Measurements from ENCODE around the gene RRM2.

Gene RRM2

DNA sequence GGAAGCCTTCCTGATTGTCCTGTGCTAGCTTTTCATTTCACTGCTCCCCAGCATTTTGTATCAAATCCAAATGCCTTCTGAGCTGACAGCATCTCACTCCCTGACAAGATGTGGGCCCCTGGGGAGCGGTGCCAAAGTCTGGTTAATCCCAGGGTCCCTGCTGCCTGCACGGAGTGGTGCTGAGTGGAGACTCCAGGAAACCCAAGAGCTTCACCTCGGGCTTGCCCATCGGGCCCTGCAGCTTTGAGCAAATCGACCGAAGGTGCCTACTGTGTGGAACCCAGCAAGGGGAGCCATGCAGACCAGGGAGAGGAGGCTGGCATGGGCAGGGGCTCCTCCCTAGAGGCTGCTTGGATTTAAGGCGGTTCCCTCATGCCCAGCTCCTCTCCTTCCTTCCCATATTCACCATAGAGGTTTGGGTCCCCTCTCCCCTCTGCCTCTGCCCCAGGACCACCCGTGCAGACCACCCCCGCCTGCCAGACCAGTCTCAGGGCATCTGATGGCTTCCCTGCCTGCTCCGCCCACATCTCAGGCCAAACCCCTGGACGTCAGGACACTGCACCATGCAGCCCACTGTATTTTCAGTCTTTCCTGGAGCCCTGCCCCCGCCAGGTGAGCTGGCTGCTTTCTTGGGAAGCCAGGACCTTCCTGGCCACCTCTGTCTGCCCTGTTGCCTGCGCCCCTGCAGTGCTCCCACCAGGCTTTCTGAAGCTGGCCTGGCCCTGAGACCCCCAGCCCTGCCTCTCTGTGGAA lies 37.8 kb downstream of the RRM2 start:
- no peak for DNase-seq

DNA sequence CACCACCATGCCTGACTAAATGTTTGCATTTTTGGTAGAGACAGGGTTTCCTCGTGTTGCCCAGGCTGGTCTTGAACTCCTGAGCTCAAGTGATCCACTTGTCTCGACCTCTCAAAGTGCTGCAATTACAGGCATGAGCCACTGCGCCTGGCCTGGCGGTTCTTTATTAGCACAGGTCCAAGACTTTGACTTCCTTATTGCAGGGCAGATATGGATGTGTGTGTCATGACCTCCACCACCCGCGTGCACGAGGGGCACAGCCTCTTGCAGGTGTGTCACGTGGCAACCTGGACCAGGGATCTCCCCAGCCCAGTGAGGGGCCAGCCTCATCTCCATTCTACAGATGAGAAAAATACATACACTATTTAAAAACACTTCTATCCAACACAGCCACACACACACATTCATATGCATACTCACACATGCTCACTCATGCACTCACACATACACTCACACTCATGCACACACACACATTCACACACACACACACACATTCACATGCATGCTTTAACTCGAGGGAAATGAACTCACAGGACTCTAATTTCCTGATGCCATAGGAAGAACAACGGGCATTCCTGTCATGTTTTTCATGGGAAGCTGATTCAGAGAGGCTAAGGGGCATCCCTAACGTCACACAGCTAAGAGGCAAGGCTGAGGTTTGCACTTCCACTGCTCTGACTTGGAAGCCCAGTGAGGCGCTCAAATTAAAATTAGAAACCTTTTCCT lies 38.8 kb downstream of the RRM2 start:
- no peak for DNase-seq

GRCh38 chr2:10161961-10162441 lies 39.5 kb downstream of the RRM2 start:
- no peak for DNase-seq

GRCh38 chr2:10162586-10163497 lies 40.3 kb downstream of the RRM2 start:
- no peak for DNase-seq

DNA sequence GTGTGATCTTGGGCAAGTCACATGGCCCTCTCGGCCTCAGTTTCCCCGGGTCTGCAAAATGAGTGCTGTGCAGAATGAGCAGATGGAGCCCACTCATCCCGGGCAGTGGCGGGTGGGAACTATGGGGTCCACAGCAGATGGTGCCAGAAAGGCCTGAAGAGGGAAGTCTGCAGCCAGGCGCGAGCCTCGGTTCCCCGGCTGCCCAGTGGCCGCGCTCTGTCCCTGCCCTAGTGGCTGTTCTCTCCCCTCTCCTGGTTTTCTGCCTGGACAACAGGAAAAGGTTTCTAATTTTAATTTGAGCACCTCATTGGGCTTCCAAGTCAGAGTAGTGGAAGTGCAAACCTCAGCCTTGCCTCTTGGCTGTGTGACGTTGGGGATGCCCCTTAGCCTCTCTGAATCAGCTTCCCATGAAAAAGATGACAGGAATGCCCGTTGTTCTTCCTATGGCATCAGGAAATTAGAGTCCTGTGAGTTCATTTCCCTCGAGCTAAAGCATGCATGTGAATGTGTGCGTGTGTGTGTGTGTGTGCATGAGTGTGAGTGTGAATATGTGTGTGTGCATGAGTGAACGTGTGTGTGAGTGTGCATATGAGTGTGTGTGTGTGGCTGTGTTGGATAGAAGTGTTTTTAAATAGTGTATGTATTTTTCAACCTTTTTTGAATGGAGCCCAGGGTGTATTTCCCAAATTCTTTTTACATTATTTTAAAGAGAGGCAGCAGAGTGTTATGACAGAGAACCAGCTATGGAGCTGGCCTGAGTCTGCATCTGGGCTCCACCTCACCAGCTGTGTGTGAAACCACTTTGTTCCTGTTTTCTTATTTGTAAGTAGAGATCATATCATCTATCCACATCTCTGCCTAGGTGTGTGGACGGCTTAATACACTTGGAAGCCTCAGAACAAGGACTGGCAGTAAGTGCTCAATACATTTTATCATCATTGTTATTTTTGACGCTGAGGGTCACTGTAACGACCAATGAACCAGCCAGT lies 41.3 kb downstream of the RRM2 start:
- no peak for DNase-seq

DNA sequence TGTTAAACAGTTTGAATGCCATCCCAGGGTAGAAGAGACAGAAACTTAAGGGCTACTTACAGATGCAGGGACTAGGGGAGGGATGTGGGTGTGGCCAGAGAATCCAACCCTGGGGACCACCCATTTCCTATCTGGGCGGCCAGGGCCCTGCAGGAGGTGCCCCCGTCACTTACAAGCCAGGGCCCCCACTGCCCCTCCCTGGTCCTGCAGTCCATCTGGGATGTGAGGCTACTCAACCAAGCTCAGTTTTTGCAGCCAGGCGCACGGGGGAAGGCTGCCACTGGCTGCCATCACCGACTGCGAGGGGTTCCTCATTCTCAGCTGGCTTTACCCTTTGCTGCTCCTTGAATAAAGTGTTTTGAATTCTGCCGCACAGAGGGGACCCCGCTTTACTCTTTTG lies 42.1 kb downstream of the RRM2 start:
- no peak for DNase-seq

DNA sequence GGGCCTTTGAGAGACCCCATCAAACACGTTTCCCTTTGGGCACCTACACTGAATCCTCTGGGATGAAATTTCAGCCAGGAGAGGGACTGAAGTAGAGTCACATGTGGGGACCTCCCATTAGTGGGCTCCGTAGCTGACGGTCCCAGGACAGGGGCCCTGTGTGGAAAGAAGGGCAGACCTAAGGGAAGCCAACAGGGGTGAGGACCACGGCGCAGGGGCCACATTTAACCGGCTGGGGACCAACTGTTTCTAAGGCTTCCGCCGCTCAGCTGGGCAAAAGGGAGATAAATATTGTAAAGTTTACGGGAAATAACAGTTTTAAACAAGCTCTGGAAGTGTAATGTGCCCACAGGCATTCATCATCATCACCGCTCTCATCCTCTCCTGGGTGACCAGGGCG lies 42.7 kb downstream of the RRM2 start:
- DNase-seq = no peak

DNA sequence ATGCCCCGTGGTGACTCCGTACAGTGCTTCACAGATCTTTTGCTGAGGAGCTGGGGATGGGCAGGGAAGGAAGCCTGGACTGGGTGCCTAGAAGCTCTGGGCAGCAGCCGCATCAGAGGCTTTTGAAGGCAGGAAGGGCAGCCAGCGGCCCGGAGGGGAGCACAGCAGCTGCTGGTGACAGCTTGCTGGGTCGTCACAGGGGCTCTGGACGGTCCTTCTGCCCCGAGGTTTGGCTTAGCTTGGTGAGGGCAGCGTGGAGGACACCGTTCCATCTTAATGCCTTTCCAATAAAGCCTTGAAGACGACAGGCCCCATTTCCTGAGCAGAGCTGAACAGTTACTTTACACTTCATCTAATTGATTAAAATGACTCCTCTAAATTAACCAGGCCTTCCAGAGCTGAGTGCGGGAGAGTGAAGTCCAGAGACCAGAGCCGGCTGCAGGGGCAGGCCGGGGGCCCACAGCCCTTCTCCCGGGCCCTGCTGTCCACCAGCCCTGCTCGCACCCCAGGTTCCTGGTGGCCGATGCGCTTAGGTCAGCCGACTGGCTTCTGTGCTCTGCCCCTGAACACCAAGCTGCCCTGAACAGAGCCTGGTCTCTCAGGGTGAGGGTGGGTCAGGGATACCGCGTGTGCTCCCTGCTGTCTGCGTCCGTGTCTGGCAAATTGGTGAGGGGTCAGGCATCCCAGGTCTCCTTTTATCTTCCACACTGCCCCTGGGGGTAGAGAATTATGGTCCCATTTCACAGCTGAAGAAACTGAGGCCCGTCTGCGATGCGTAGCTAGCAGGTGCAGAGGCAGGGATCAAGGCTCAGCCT lies 43.5 kb downstream of the RRM2 start:
- no peak for DNase-seq

DNA sequence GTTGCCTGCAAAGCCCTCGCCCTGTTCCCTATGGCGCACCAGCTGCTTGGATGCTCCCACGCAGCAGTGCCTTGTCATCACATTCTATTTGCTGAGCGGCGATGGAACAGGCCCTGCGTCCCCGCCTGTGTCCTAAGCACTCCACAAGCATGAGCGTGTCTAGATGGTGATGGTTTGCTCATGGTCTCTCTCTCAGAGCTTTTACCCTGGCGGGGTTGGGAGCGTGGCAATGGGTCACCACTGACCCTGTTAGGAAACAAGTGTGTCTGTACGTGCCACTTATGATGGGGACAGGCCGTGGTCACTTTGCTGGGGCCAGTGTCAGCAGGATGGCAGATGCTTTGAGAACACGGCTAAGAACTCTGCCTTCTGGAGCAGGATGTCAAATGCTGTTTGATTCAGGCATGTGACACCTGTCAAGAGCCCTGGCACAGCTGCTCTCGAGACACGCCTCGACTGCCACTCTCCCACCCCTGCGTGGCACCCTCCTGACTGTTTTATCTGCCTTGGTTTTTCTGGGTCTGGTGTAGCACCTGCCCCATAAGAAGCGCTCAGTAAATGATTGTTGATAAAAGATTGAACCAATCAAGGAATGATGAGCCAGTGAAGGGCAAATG lies 44.2 kb downstream of the RRM2 start:
- no peak for DNase-seq

DNA sequence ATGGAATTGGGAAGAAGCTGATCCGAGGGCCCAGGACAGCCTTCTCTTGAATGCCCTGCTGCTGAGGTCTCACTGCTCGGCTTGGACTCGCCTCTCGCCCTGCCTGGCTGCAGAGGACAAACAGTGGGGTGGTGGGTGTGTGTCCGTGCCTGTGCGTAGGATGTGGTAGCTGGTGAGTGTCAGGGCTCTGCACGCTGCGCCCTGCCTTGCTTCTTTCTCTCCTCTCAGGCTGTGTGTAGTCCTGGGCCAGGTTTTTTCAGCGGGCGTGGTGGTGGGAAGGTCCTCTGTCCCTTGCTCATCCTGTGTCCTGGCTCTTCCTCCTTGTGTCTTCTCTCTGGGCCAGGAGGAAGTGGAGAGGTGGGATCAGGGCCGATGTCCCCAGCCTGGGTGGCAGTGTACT lies 44.8 kb downstream of the RRM2 start:
- no peak for DNase-seq

GRCh38 chr2:10168221-10168620 lies 45.7 kb downstream of the RRM2 start:
- DNase-seq = no peak

DNA sequence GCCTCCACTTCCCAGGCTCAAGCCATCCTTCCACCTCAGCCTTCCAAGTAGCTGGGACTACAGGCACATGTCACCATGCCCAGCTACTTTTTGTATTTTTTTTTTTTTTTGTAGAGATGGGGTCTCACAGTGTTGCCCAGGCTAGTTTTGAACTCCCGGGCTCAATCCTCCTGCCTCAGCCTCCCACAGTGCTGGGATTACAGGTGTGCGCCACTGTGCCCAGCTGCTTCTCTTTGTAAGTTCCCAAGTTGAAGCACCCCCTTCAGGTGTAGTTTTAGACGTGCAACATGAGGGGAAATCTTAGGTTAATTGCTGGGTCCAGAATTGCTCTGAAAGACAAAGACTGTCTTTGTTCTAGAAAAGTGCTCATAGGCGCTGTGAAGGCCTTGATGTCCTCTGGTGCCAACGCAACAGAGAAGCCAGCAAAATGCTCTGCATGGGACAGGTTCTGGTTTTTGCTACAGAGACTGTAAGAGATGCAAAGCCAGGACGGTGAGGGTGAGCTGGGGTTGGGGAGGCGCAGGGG lies 46.6 kb downstream of the RRM2 start:
- no peak for DNase-seq

DNA sequence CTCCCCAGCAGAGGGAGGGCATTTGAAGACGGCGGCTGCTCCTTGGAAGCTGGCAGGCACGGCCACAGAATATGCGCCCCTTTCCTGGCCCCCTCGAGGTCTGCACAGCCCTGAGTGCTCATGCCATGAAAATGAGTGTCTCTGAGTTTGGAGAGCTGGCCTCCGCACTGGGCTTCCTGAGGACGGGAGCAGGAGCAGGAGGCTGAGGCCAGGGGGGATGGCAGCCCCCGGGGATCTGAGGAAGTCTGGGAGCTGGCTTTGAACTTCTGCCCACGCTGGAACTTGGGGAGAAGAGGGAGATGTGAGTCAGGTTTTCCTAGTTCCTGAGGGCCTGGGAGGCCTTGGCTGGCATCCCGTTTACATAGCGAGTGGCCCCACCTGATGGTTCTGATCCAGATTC lies 47.0 kb downstream of the RRM2 start:
- no peak for DNase-seq

GRCh38 chr2:10170256-10170655 lies 47.7 kb downstream of the RRM2 start:
- DNase-seq = no peak

- DNase-seq = no peak
Measured at GRCh38 chr2:10171006-10171800, 48.7 kb downstream of the RRM2 start.

DNA sequence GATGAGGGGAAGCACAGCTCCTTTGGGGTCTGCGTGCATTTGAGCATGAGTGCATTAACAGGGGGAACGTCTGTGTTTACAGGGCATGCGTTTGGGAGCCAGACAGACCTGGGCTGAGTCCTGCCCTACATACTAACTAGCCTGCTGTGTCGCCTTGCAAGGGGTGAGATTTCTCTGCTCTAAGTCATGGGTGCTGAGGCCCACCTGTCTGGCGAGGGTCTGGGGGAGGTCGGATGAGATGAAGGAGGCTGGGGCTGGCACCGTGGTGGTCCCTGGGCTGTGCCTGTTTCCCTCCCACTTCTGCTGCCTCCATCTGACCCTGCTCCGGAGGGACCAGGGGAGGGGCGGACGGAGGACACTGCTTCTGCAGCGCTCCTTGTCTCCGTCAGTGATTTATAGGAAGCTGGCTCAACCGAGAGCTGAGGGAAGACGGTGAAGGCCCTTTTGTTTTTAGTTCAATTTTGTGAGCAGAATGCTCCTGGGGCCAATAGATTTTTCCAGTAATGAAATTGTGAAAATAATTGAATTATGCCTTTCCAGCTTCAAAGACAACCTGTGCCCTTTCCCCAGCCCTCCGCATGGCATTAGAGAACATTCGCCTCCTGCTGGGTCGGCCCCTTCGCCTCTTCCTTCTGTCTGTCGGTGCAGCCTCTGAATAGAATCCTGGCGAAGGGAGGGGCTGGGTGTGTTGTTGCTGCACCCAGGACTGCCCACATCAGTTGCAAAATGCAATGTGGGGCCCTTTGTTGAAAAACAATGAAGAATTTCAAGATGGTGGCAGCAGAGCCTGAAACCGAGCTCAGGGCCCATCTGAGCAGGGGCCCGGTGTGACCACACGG lies 49.7 kb downstream of the RRM2 start:
- DNase-seq = no peak

GRCh38 chr2:10173258-10174005 lies 50.9 kb downstream of the RRM2 start:
- DNase-seq = no peak

DNA sequence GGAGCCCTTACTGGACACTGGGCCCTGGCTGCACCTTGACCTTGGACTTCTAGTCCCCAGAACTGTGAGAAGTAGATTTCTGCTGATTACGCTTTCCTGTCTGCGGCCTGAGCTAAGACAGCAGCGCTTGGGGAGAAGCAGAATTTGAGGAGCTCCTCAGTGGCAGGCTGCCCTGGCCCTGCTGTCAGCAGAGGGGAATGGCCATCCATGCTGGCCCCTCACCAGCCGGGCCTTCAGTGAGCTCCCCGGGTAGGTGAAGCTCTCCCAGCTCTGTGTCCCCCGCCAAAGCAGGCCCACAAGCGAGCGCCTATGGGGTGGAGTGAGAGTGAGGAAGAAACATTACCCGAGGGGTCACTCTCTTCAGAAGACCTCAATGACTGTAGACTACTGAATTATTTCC lies 51.6 kb downstream of the RRM2 start:
- DNase-seq = no peak

Data from GDM1 (cell line).